ENCODE measurements around the gene GPR146.

GPR146 gene

DNA sequence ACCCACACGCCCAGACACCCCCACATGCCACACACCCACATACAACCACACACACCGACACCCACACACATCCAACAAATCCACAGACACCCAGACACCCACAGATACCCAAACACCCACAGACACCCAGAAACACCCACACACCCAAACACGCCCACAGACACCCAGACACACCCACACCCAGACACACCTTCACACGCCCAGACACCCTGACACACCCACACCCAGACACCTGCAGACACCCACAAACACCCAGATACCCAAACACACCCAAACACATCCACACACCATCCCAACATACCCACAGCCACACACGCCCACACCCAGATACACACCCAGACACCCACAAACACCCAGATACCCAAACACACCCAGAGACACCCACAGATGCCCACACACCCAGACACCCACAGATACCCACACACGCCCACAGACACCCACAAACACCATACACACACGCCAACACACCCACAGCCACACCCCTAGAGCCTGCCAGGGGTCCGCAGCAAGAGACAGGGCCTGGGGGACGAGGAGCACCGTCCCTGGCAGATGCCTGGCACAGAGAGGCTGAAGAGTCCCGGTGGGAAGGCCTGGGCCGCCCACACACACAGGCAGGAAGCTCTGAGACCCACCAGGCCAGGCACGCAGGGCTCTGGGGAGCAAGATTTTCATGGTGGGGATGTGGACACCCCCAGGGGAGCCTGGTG is 32.9 kb upstream of the GPR146 start:
- no peak for DNase-seq (ENCODE audit: low read depth)

DNA sequence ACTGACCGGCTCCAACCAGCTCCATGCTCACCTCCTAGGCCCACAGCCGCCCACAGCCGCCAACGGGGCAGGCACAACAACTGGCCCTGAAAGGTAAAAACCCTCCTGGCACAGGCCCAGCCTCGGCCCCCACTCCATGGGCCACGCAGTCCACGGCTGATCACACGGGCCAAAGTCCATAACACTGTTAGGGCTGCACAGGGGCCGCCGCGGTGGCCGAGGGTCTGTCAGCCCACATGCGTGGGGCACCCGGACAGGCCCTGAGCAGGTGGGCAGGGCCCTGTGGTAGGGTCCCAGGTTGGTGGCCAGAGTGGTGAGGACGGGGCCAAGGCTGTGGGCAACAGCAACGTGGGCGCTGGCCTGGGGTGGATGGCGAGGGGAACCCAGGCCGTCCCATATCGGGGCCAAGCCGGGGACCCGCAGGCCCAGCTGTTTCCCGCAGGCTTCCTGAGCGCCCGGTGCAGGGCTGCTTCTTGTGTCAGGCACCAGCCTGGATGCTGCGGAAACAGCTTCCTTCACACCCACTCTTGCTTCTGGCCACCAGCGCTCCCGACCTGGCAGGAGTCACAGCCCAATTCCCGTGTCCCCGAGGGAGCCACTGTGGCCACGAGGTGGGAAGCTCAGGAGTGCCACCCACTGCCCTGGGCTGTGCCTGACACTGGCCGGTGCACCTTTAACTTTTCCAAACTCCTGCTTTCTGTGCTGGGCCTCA is 32.2 kb upstream of the GPR146 start:
- DNase-seq (ENCODE audit: low read depth): no peak

DNA sequence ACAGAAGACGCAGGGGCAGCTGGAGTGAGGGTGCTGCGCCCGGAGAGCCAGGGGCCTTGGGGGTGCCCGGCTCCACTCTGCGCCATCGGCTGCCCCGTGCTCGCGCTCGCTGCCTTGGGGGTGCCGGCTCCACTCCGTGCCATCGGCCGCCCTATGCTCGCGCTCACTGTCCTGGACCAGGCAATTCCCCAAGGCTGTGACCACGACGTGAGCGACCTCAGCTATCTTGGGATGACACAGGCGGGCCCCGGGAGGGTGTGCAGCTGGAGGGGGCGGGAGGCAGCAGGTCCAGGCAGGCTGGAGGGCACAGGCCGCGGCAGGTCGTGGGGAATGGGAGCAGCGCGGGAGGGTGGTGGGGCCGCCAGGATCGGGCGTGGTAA is 31.6 kb upstream of the GPR146 start:
- DNase-seq (ENCODE audit: low read depth): no peak

DNA sequence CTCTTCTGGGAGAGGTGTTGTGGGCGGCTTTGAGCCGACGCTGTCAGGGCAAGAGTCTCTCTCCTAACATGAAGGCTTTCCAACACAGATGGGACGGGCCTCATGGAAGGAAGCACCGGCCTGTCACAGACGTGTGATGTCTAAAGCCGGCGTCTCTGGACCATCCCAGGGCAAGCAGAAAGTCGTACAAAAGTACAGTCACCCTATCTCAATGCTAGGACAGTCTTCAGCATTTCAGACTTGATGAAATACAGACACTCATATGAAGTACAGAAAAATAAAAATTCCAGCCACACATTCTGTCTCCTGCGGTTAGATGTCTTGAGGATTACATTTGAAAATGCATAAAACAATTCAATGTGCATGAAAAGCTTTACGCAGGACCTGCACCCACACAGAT is 30.8 kb upstream of the GPR146 start:
- DNase-seq (ENCODE audit: low read depth): no peak

DNA sequence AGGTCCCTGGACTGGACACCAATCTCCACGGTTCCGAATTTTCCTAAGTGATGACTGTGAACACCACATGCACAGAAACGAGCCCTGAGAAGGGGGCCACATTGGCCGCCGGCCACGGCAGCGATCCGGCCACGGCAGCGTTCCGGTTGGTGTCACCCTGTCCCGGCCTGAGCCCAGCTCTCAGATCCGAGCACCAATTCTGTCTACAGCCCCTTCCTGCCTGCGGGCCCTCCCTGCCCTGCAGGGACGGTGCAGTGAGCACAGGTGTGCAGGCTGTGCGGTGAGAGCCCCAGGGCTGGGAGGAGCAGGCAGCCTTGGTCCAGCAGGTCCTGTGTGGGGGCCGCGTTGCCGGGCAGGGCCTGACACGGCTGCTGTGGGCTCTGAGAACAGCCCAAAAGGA is 29.7 kb upstream of the GPR146 start:
- DNase-seq (ENCODE audit: low read depth): no peak

DNA sequence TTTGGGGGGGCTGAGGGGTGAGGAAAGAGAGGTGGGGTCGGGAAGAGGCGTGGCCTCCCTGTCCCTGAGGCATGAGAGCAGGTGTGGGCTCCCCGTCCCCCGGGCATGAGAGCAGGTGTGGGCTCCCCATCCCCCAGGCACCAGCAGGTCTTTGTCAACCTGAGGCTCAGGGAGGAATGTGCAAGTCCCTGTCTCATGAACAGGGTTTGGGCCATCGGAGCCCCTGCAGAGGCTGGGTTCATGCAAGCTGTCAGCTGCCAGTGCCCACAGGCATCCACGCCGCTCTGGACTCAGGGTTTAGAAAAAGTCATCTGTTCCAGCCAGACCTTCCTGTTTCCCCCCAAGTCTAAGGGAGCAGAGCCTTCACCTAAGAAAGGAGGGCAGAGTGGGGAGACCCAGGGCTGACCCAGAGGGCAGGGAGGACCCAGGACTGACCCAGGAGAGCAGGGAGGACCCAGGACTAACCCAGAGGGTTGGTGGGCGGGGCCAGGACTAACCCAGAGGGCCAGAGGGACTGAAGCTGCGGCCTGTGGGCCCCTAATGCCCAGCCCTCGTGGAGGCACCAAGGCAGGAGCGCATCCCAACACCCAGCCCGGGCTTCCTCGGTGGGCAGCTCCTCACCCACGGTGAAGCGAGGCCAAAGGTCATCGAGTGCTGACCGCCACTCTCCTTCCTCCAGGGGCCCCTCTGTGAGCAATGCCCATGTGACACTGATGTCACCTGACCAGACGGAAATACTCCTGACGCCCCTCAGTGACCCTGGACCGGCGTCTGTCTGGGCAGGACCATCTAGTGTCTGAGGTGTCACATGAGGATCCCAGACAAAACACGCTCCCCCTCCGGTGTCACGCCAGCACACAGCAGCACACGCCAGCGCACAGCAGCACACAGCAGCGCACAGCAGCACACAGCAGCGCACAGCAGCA is 28.9 kb upstream of the GPR146 start:
- DNase-seq (ENCODE audit: low read depth): no peak

DNA sequence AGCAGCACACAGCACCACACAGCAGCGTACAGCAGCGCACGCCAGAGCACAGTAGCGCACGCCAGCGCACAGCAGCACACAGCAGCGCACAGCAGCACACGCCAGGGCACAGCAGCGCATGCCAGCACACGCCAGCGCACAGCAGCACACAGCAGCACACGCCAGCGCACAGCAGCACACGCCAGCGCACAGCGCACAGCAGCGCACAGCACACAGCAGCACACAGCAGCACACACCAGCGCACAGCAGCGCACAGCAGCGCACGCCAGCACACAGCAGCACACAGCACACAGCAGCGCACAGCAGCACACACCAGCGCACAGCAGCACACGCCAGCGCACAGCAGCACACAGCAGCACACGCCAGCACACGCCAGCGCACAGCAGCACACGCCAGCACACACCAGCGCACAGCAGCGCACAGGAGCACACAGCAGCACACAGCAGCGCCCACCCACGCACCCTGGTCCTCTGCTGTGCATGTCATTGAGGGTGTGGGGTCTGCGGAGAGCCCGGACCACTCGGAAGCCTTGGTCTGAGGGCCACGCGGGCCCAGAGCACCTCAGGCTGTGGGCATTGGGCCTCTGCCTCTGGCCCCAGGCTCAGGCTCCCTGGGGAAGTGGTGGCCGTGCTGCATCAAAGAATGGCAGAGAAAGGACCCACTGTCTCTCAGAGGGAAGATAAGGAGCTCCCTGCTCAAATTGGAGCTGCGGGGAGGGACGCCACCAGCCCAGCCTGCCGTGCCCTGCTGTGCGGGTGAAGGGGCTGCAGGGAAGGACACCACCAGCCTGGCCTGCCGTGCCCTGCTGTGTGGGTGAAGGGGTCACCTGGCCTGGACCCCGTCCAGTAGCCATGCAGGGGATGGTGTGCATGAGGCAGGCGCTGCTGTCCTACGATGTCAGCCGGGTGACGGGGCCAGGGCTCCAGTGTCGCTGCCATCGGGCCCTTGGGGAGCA is 27.5 kb upstream of the GPR146 start:
- no peak for DNase-seq (ENCODE audit: low read depth)

DNA sequence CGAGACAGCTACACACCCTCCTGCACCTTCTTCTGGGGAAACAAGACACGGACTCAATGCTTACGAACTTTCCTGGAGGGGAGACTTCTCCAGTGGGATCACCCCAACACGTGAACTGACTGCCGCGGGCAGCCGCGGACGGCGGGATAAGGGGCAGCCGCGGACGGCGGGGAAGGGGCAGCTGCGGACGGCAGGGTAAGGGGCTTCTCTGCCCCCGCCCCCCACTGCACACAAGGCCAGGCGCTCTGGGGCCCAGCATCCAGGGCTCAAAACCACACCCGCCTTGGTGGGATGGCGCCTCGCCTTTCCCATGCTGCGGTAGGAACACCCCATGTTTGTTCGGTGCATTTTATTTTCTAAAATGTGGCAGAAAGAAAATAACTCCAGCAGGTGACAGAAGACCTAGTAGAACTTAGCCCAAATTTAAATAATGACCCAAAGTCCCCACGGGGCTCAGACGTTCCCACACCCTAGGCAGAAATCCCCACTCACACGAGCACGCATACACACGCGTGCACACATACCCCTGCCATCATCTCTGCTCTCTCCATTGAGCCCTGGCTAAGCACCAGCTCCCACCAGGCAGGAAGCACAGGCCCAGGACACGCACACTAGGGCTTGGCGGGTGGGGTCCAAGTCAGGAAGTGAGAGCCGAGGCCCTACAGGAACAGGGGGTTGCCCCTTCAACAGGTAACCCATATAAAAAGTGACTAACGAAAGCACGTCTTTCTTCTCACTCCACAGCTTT is 26.6 kb upstream of the GPR146 start:
- DNase-seq (ENCODE audit: low read depth): no peak

DNA sequence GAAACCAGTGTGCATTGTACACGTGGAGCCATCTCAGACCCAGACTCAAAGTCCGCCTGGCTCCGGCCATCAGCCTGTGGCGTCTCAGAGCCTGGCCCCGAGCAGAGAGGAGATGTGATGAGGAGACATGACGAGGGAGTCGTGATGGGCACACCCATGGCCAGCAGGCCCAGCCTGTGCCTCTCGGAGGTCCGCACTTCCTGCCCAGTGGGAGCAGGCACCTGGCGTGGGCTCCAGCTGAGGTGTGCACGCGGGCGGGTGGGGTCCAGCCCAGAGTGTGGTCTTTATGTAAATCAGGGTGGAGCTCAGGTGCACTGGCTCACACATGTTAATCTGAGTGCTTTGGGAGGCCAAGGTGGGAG is 26.0 kb upstream of the GPR146 start:
- no peak for DNase-seq (ENCODE audit: low read depth)

DNA sequence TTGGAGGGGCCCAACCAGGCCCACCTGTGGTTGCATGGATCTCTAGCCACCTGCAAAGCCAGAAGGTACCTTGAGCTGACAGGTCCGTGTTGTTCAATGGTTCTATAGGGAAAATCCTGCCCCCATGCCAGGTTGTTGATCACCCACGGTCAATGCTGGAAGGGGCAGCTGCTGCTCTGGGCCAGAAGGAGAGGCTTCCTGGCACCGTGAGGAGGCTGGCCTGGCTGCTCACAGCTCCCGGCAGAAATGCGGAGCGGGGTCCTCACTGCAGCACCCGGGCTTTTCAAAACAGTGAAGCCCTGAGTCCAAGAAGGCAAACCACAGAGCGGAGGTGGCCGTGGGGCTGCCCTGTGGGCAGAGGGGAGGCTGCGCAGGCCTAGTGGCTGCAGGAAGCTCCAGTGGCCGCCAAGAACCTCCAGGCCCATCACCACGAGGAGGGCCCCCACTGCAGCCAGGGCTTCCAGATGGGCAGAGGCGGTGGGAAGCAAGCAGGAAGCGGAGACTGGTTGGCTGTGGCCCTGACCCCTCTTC is 25.0 kb upstream of the GPR146 start:
- no peak for DNase-seq (ENCODE audit: low read depth)

DNA sequence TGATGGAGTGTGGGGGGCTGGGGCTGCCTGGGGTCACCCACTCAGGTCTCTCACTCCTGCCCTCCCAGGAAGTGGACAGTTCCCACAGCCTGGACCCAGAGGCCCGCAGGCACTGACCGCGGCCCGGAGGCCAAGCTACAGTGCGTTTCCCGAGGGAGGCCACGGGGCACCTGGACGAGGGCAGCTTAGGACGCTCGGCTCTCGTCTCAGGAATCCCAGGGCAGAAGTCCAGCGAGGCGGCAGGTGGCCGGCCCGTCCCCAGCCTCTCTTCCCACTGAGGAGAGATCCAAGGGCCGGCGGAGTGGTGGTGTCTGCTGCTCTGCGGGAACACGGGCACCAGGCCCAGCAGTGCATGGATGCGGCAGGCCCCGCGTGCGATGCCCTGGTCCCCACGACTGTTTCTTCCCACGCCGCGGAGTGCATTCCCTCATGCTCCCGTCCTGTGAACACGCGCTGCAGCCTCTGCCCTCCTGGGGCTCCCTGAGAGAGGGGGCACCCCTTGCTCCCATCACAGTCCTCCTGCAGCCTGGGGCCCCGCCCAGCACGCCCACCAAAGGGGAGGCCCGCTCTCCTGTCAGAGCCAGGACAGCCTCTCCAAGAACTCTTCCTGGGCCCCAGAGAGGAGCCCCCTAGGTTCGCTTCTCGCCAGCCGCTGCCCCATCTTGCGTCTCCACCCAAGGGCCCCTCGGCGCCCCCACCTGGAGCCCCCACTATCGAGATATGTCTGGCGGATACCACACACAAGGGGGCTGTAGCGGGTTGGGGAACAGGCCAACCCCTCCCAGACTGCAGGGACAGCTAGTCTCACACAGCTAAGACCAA is 24.3 kb upstream of the GPR146 start:
- DNase-seq (ENCODE audit: low read depth): no peak

DNA sequence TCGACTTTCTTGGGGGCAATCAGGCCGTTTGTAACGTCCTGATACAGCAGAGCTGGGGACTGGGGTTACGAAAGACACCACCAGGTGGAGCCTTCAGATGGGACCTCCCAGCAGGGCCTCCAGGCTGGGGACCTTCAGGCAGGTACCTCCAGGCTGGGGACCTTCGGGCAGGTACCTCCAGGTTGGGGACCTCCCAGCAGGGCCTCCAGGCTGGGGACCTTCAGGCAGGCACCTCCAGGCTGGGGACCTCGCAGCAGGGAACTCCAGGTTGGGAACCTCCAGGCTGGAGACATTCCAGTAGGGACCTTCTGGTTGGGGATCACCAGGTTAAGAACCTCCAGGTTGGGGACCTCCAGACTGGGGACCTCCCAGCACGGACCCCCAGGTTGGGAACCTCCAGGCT is 23.5 kb upstream of the GPR146 start:
- no peak for DNase-seq (ENCODE audit: low read depth)

DNA sequence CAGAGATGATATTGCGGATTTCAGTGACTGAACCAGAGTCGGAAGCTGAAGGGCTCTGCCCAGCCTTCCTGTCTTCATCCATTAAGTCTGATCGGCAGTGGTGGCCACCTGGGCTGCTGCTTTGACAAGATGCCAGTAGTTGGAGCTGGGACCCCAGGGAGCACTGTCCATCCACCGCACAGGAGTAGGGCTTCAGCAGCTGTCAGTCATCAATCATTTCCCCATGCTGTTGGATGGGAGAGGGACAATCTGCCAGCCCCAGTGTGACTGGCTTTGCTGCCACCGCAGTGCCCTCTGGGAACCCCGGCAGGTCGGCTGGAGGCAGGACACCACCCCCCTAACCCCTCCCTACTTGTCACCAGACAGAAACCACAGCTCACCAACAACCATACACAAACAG is 23.0 kb upstream of the GPR146 start:
- DNase-seq (ENCODE audit: low read depth): no peak

DNA sequence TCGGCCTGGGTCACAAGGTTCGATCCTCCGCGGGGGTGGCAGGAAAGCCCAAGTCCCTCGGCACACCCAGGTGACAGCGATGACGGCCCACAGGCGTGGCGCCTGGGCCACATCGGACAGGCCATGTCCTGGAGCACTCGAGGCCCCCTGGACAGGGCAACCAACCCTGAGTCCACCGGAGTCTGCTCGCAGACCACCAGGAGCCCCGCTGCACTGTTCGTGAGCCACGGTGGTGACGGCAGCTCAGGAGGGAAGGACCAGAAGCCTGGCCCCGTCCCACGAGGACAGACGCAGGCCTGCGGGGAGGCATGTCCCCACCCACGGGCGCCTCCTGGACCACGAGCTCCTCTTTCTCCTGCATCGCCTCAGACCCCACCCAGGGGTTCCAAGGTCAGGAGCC is 22.4 kb upstream of the GPR146 start:
- DNase-seq (ENCODE audit: low read depth): no peak

DNA sequence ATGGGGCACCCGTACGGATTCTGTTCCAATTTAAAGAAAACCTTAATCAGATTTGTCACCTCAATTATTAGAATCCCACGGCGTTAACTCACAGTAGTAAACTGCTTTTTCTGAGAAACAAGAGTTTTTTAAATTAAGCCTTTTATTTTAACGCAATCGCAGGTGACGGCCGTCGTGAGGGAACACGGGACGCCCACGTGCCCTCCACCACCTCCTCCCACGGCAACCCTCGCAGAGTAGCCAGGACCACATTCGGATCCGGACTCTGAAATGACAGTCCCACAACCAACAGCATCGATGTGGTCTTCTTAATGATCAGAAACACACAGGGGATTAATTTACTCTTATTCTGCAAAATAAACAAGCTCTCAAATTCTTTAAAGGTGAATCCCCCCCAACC is 22.0 kb upstream of the GPR146 start:
- DNase-seq (ENCODE audit: low read depth): no peak

DNA sequence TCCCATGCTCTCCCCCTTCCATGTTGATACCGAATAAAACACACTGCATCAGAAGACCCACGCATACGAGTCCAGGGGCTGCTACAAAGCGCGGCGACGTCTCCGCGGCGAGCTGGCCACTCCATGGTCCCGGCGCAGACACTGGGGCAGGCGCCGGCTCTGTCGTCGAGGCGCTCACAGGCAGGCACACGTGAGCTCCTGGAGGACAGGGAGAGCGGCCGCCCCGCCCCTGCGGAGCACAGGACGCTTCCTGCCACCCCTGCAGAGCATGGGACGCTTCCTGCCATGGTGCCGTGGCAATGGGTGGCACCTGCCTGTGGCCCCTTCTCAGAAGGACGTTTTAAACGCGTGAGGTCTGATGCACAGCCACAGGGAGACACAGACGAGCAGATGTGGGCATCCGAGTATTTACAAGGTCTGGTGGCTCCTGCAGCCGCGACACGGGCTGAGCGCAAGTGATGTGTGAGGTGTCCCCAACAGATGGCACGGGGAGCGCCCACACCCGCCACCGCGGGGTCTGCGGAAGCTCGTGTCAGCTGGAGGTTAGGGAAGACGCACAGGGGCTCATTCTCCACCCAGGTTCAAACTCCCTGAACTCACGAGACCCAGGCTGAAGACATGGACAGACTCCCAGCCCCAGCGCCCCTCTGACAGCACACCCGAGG is 21.4 kb upstream of the GPR146 start:
- no peak for DNase-seq (ENCODE audit: low read depth)

DNA sequence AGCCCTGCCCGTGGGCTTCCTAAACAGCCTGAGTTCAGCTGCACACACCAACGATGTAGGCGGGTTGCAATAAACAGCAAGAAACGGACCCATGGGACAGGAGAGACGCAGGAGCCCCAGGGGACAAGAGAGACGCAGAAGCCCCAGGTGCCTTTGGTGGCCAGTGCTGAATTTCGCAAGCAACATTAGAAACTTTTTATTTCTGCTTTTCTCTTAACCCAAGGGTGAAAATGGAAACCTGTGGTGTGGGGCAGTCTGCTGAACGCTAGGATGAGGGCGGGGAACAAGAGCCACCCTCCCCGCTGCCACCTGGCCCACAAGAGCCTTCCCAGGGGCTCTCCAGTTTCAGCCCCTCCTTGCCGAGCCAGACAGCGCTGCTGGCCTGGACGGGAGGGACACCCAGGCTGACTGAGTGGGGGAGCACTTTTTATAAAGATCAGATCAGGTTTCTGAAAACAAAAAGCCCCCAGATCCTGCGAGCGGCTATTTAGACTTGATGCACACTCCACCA is 20.0 kb upstream of the GPR146 start:
- no peak for DNase-seq (ENCODE audit: low read depth)

DNA sequence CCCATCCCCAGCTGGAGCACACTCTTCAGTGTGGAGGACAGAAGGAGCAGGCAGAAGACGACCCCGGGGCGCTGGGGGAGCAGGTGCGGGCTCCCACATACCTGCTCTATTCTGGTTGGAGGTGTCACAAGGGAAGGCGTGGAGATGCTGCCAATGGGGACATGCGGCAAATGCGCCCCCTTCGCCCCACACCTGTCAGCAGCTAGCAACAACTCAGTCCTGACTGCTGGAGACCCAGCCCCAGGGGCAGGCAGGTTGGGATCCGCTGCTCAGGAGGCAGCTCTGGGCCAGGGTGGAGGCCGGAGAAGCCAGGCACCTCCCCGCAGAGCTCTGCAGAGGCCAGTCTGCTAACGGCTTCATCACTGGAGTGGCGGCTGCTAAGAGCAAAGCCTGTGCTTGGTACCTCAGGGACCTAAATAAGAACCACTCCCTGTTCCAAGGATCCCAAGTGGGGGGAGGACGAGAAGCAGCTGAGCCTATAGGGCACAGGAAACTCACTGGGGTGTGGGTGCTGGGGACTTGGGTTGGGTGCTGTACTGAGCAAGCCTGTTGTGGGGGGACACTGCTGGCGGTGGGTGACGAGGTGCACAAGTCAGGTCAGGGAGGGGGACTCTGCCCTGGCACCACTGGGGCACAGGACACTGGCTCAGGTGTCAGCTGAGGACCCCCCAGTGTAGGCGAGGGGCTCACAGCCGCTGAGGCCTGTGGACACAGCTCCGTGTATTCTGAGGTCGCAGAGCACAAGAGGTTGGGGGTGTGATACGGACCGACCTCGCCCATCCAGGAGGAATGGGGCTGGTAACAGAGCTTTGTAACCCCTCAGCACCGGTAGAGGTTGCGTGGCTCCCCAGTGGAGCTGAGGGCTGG is 19.2 kb upstream of the GPR146 start:
- no peak for DNase-seq (ENCODE audit: low read depth)
